SK-N-SH treated with all-trans-retinoic acid at 6 μM for 48 hours (cell line): Measurements from ENCODE around the gene TSPAN3.

ENCODE experiments used
- ARNTL ChIP-seq: fragments of 450-650 bp; formaldehyde crosslinking; IDR thresholded peaks from 2 replicates; pipeline ENCODE4 v1.5.0; 2020; ENCODE audit warnings: low read depth, mild to moderate bottlenecking, moderate library complexity, borderline replicate concordance
- CREB5 ChIP-seq: fragments of 250-450 bp; sonication (Bioruptor Pico); IDR thresholded peaks from 2 replicates; pipeline ENCODE4 v1.5.1; 2020; ENCODE audit warnings: low read depth, mild to moderate bottlenecking, moderate library complexity
- CSDC2 ChIP-seq: fragments of 250-450 bp; sonication (Bioruptor Pico); IDR thresholded peaks from 2 replicates; pipeline ENCODE4 v1.5.0; 2020; ENCODE audit warnings: mild to moderate bottlenecking, moderate library complexity
- OSR1 ChIP-seq: fragments of 250-450 bp; sonication (Bioruptor Pico); IDR thresholded peaks from 2 replicates; pipeline ENCODE4 v1.8.0; 2022; ENCODE audit warnings: moderate library complexity, mild to moderate bottlenecking, inconsistent platforms
- PATZ1 ChIP-seq: fragments of 250-450 bp; sonication (Bioruptor Pico); IDR thresholded peaks from 2 replicates; pipeline ENCODE4 v1.8.0; 2020; ENCODE audit warnings: mild to moderate bottlenecking, moderate library complexity, borderline replicate concordance
- POU6F1 ChIP-seq: fragments of 250-450 bp; sonication (Bioruptor Pico); IDR thresholded peaks from 2 replicates; pipeline ENCODE4 v1.8.0; 2021; ENCODE audit warnings: low read depth, mild to moderate bottlenecking, moderate library complexity, borderline replicate concordance

GRCh38 chr15:77069521-77070121 lies 1.3 kb downstream of the TSPAN3 start:
- TF ChIP-seq ARNTL (CRISPR knock-in tag) (no peak), CSDC2 (CRISPR knock-in tag) (no peak), OSR1 (CRISPR knock-in tag) (no peak), CREB5 (CRISPR knock-in tag) (no peak), POU6F1 (CRISPR knock-in tag) (no peak), PATZ1 (CRISPR knock-in tag) (no peak)
